CD4-positive, alpha-beta memory T cell (primary cell): ENCODE data around the gene HEXA. TPM values are rescaled to one million over a fixed set of nuclear protein-coding genes. Genes with fewer than 3 reads are reported as not detected.
"Not testable (repeated sequence)": the region's sequence is repeated elsewhere in the genome, so short reads cannot be mapped to it uniquely, and the experiment has no call there.

Experiments used
- CTCF ChIA-PET: fragments of 350-600 bp; sonication (Branson Sonifier 250); formaldehyde crosslinking; loops from one replicate; lab custom pipeline; 2021; ENCODE audit warnings: inconsistent platforms; ENCODE audit not compliant: partially characterized antibody; lab: Charles Lee
- POLR2A ChIA-PET: fragments of 350-600 bp; sonication (Branson Sonifier 250); formaldehyde crosslinking; loops from one replicate; lab custom pipeline; 2021; ENCODE audit not compliant: partially characterized antibody; lab: Charles Lee
- DNase-seq, 5 donors: peaks; one replicate each; pipeline versions ENCODE4 v3.0.0 to v3.0.0-alpha.2; 2020 to 2022; ENCODE audit warnings: mixed read lengths in 1 of 5
- H3K27ac ChIP-seq: one replicate; pipeline ENCODE4 v1.7.0; 2013; ENCODE audit warnings: low read depth, low read length
- H3K27me3 ChIP-seq: 2 replicates; pipeline ENCODE4 v1.7.0; 2013; ENCODE audit warnings: mild to moderate bottlenecking, low read length, moderate library complexity; ENCODE audit not compliant: insufficient read depth
- H3K36me3 ChIP-seq: 2 replicates; pipeline ENCODE4 v1.7.0; 2013; ENCODE audit warnings: mild to moderate bottlenecking, low read length, moderate library complexity; ENCODE audit not compliant: insufficient read depth
- H3K4me1 ChIP-seq: 2 replicates; pipeline ENCODE4 v1.7.0; 2013; ENCODE audit warnings: mild to moderate bottlenecking, low read length, moderate library complexity; ENCODE audit not compliant: insufficient read depth
- H3K4me3 ChIP-seq, 2 donors: one replicate each; pipeline ENCODE4 v1.7.0; 2013; ENCODE audit warnings: low read length in 2 of 2, mild to moderate bottlenecking in 1 of 2
- H3K9me3 ChIP-seq, 2 donors: one replicate each; pipeline ENCODE4 v1.7.0; 2013; ENCODE audit warnings: low read length in 2 of 2, control low read depth in 1 of 2; ENCODE audit not compliant: control insufficient read depth in 1 of 2
- H3K27ac Mint-ChIP-seq, 7 donors: one replicate each; pipeline ENCODE4 v1.8.0; 2020 to 2021; ENCODE audit warnings: mixed read lengths in 7 of 7, mild to moderate bottlenecking in 6 of 7, inconsistent platforms in 3 of 7, moderate library complexity in 3 of 7
- H3K27me3 Mint-ChIP-seq, 2 donors: one replicate each; pipeline ENCODE4 v1.8.0; 2020 to 2021; ENCODE audit warnings: mixed read lengths in 2 of 2
- H3K36me3 Mint-ChIP-seq, 2 donors: one replicate each; pipeline ENCODE4 v1.8.0; 2020 to 2021; ENCODE audit warnings: mixed read lengths in 2 of 2, inconsistent platforms in 1 of 2, mild to moderate bottlenecking in 1 of 2
- H3K4me1 Mint-ChIP-seq, 4 donors: one replicate each; pipeline ENCODE4 v1.8.0; 2020 to 2021; ENCODE audit warnings: mixed read lengths in 4 of 4, mild to moderate bottlenecking in 1 of 4
- H3K4me3 Mint-ChIP-seq, 8 donors: one replicate each; pipeline ENCODE4 v1.8.0; 2020 to 2021; ENCODE audit warnings: mixed read lengths in 8 of 8, mild to moderate bottlenecking in 7 of 8, moderate library complexity in 6 of 8, inconsistent platforms in 3 of 8
- H3K9me3 Mint-ChIP-seq, 8 donors: one replicate each; pipeline ENCODE4 v1.8.0; 2020 to 2021; ENCODE audit warnings: mixed read lengths in 8 of 8, mild to moderate bottlenecking in 5 of 8, inconsistent platforms in 3 of 8, moderate library complexity in 1 of 8
- intact Hi-C: fragments of 100-400 bp; cut with micrococcal nuclease; formaldehyde crosslinking; loops from one replicate; pipeline ENCODE4 v1.15.1; 2023
- polyA plus RNA-seq, 2 donors: library from polyadenylated mRNA; unstranded; fragments of 300-500 nt; fragmentation: Illumina TruSeq; gene quantifications; one replicate each; pipeline ENCODE4 v1.2.3, GENCODE V29; 2021
- total RNA-seq, 2 experiments: library from RNA; stranded (reverse); gene quantifications; one replicate each; pipeline ENCODE4 v1.2.3, GENCODE V29; 2021

Gene HEXA
- total RNA-seq, result 10 to 100 TPM; 84.4 to 84.6 TPM
- polyA plus RNA-seq, result 100 to 1,000 TPM in 1 of 2 donors, 10 to 100 TPM in 1; 69.9 to 102 TPM

DNA sequence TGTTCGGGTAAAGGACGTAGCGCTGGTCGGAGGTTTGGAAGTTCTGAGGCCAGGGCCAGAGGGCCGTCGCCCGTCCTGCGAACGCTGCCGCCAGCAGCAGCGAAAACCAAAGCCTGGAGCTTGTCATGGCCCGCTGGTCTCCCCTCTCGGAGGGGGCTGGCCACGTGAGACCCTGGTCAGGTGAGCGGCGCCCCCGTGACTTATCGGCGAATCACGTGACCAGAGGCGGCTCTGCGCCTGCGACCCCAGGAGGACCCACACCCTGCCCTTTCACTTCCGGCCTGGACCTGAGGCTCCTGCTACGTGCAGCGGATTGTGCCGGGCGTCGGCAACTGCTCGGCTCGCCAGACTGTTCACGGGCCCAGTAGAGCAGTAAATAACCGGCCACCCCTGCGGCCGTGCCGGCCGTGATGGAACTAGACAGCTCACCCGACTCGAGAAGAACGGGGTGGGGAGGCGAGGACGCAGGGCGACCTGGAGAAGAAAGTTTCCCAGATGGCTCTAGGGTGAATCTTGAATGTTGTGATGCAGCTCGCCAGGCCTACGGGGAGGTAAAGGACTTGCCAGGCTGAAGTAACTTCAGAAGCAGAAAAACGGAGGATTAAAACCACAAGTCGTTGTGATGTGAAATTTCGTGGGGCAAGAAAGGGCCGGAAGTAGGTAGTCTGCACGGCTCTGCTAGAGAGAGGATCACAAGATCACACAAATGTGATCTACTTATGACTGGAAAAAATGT lies at the start of gene HEXA:
HEXA (minus strand) TSS at position 169 of the 736 bp plus-strand sequence; CDS start at position 127, 42 bp downstream.
- peak; percentile 95 to 96 (median 96) for DNase-seq
- H3K4me1 Mint-ChIP-seq, result peaks cover 35 to 70% (median 49%) of the 10 kb centered on the region in 4 donors

DNA sequence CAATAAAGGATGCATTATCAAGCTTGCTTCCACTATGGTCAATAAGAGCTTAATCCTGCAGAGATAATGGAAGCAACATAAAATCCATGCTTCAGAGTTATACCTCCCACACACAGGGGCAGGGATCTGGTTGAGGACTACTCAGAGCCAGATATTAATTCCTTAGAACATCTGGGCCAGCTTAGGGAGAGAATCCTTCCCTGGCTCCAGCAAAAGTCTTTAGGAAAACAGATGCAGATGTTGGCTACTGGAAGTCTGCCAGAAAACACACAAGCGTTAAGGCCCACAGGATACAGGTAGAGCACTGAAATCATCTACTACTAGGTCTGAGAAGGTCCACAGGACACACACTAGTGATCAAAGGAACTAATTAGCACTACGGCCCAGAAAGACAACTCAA lies 47.4 kb upstream of the HEXA start:
- DNase-seq, result no peak
- Histone ChIP-seq H3K4me1 (no peaks in the 10 kb centered on the region), H3K36me3 (no peaks in the 10 kb centered on the region), H3K27ac (no peak overlapping the region), H3K4me3 (no peak overlapping the region), H3K27me3 (no peaks in the 10 kb centered on the region), H3K9me3 (no peaks in the 10 kb centered on the region)
- intact Hi-C loops, result no loop called here
- Mint-ChIP-seq H3K36me3 (peaks cover 4 to 6% of the 10 kb centered on the region in 2 donors), H3K27ac (no peak overlapping the region), H3K4me1 (peaks cover 0 to 3% (median 0%) of the 10 kb centered on the region in 4 donors), H3K4me3 (no peak overlapping the region), H3K27me3 (peaks cover 0 to 2% of the 10 kb centered on the region in 2 donors), H3K9me3 (peaks cover 3 to 32% (median 22%) of the 10 kb centered on the region in 8 donors)
- CTCF ChIA-PET, result no interaction called here
- POLR2A ChIA-PET, result no interaction called here

More for the DNA sequence above, at the start of gene HEXA:
- no peaks in the 10 kb centered on the region for H3K9me3 ChIP-seq
- H3K27me3 ChIP-seq, result no peaks in the 10 kb centered on the region
- no peaks in the 10 kb centered on the region for H3K27me3 Mint-ChIP-seq
- H3K4me3 Mint-ChIP-seq, result peak within 1 kb of the TSS; percentile 89 to 99 (median 94)
- peaks cover 39% of the 10 kb centered on the region for H3K4me1 ChIP-seq
- no peaks in the 10 kb centered on the region for H3K36me3 ChIP-seq
- H3K36me3 Mint-ChIP-seq, result peaks cover 3 to 23% of the 10 kb centered on the region in 2 donors
- ChIA-PET POLR2A (interaction anchor here (0.7 to 5.8 kb wide), 21 partner anchors 10 to 409 kb away, joined by 3 to 90 read pairs (median 6); partner anchors contain the start of genes ARIH1, BBS4, CELF6 and HIGD2B), CTCF (interaction anchor here (0.8 to 1.5 kb wide), 6 partner anchors 8 to 158 kb away, joined by 3 to 4 read pairs (median 3); no protein-coding TSS in a partner anchor)
- peak within 1 kb of the TSS; percentile 93 to 99 (median 98) for H3K27ac Mint-ChIP-seq
- H3K27ac ChIP-seq, result peak within 1 kb of the TSS; percentile 79
- intact Hi-C loops, result loop anchor here (1.0 to 10.0 kb wide), 6 partner anchors 99 to 406 kb away; partner anchors contain the start of genes ADPGK, BBS4, HIGD2B and MYO9A
- peak within 1 kb of the TSS; percentile 45 to 95 for H3K4me3 ChIP-seq
- H3K9me3 Mint-ChIP-seq, result peaks cover 0 to 9% (median 0%) of the 10 kb centered on the region in 8 donors

DNA sequence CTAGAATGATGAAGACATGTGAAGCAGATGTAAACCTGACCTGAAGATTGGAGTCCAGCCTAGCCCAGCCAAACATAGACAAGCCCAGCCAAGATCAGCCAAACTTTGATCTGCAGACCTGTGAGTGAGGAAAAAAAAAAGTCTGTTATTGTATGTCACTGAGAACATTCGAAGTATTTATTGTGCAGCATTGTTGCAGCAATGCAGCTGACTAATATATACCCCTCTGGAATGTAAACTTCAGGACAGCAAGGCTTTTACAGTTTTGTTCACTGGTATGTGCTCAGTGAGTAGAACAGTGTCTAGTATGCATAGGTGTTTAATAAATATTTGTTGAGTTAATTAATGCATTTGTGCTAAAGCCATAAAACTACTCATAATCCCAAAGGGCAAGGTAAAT lies 45.7 kb upstream of the HEXA start:
- intact Hi-C loops, result no loop called here
- Mint-ChIP-seq H3K27ac (no peak overlapping the region), H3K4me3 (no peak overlapping the region), H3K9me3 (peaks cover 3 to 16% (median 10%) of the 10 kb centered on the region in 8 donors), H3K4me1 (peaks cover 0 to 3% (median 0%) of the 10 kb centered on the region in 4 donors), H3K36me3 (peaks cover 2 to 4% of the 10 kb centered on the region in 2 donors), H3K27me3 (peaks cover 2% of the 10 kb centered on the region in 2 donors)
- Histone ChIP-seq H3K4me3 (no peak overlapping the region), H3K27ac (no peak overlapping the region), H3K36me3 (no peaks in the 10 kb centered on the region), H3K4me1 (no peaks in the 10 kb centered on the region), H3K27me3 (no peaks in the 10 kb centered on the region), H3K9me3 (no peaks in the 10 kb centered on the region)
- no peak for DNase-seq
- CTCF ChIA-PET, result no interaction called here
- POLR2A ChIA-PET, result no interaction called here

DNA sequence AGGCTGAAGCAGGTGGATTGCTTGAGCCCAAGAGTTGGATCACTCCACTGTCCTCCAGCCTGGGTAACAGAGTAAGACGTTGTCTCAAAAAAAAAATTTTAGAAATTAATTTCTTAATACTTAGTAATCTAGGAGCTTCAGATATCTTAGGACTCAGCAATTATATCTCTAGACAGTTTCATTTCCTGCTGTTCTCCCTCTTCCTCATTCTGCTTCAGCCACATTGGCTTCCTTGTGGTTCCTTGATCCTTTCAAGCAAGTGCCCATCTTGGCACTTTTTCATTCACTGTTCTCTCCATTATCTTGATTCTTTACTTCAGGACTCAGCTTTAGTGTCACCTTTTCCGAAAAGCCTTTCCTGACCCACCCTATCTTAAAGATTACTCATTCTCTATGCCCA lies 44.8 kb upstream of the HEXA start:
- H3K27ac ChIP-seq, result no peak overlapping the region
- ChIA-PET CTCF (no interaction called here), POLR2A (no interaction called here)
- intact Hi-C loops, result no loop called here
- Mint-ChIP-seq H3K4me3 (peak overlapping the region in 1 of 8 donors; percentile 42), H3K4me1 (peaks cover 0 to 3% (median 0%) of the 10 kb centered on the region in 4 donors), H3K27ac (peak overlapping the region in 1 of 7 donors; percentile 8), H3K9me3 (peaks cover 3 to 10% (median 7%) of the 10 kb centered on the region in 8 donors), H3K36me3 (peaks cover 2 to 4% of the 10 kb centered on the region in 2 donors), H3K27me3 (peaks cover 2 to 3% of the 10 kb centered on the region in 2 donors)
- H3K9me3 ChIP-seq, result no peaks in the 10 kb centered on the region
- H3K4me3 ChIP-seq, result no peak overlapping the region
- no peak for DNase-seq
- H3K27me3 ChIP-seq, result no peaks in the 10 kb centered on the region
- H3K36me3 ChIP-seq, result no peaks in the 10 kb centered on the region
- H3K4me1 ChIP-seq, result no peaks in the 10 kb centered on the region

DNA sequence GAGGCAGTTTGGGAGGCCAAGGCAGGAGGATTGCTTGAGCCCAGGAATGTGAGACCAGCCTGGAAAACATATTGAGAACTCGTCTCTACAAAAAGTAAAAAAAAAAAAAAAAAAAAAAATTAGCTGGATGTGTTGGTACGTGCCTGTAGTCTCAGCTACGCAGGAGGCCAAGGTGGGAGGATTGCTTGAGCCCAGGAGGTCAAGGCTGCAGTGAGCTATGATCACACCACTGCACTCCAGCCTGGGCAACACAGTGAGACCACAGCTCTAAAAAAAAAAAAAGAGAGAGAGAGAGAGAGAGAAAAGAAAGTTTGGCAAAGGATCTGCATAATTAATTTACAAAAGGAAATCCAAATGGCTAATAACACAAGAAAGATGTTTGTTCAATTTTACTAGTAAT lies 44.0 kb upstream of the HEXA start:
- H3K4me3 ChIP-seq, CTCF ChIA-PET, H3K4me3 Mint-ChIP-seq, H3K27ac ChIP-seq, DNase-seq, intact Hi-C loops, H3K36me3 Mint-ChIP-seq, H3K36me3 ChIP-seq, H3K27ac Mint-ChIP-seq, H3K27me3 ChIP-seq, H3K27me3 Mint-ChIP-seq, H3K9me3 Mint-ChIP-seq, POLR2A ChIA-PET, H3K4me1 Mint-ChIP-seq, H3K4me1 ChIP-seq, H3K9me3 ChIP-seq: not testable (repeated sequence)

DNA sequence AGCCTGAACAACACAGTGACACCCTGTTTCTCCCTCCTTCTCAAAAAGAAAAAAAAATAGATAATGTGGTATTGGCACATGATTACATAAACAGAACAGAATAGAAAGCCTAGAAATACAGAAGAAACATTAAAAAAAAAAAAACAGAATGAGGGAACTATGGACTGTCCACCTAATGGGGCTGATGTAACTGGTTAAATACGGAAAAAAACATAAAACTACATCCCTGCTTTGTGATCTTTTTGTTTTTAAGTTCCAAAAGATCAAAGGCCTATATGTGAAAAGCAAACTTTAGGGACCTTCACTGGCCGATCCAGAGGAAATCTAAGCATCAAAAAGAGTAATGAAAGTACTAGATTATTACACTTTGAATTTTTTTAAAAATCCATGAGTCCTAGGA lies 39.5 kb upstream of the HEXA start:
- CTCF ChIA-PET, result no interaction called here
- Histone ChIP-seq H3K4me1 (no peaks in the 10 kb centered on the region), H3K9me3 (no peaks in the 10 kb centered on the region), H3K27me3 (no peaks in the 10 kb centered on the region), H3K4me3 (no peak overlapping the region), H3K27ac (no peak overlapping the region), H3K36me3 (no peaks in the 10 kb centered on the region)
- H3K27me3 Mint-ChIP-seq, result peaks cover 5 to 11% of the 10 kb centered on the region in 2 donors
- intact Hi-C loops, result no loop called here
- no peaks in the 10 kb centered on the region for H3K4me1 Mint-ChIP-seq
- H3K9me3 Mint-ChIP-seq, result peaks cover 0 to 12% (median 4%) of the 10 kb centered on the region in 8 donors
- H3K36me3 Mint-ChIP-seq, result no peaks in the 10 kb centered on the region
- H3K27ac Mint-ChIP-seq, result no peak overlapping the region
- no peak for DNase-seq
- POLR2A ChIA-PET, result no interaction called here
- H3K4me3 Mint-ChIP-seq, result no peak overlapping the region

DNA sequence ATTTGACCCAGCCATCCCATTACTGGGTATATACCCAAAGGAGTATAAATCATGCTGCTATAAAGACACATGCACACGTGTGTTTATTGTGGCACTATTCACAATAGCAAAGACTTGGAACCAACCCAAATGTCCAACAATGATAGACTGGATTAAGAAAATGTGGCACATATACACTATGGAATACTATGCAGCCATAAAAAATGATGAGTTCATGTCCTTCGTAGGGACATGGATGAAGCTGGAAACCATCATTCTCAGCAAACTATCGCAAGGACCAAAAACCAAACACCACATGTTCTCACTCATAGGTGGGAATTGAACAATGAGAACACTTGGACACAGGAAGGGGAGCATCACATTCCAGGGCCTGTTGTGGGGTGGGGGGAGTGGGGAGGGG lies 37.5 kb upstream of the HEXA start:
- H3K36me3 ChIP-seq, H3K27me3 ChIP-seq, POLR2A ChIA-PET, H3K27ac Mint-ChIP-seq, H3K27ac ChIP-seq, CTCF ChIA-PET, H3K27me3 Mint-ChIP-seq, intact Hi-C loops, DNase-seq, H3K9me3 ChIP-seq, H3K4me1 ChIP-seq, H3K4me3 Mint-ChIP-seq, H3K4me1 Mint-ChIP-seq, H3K36me3 Mint-ChIP-seq, H3K4me3 ChIP-seq: not testable (repeated sequence)
- H3K9me3 Mint-ChIP-seq, result peaks cover 0 to 12% (median 4%) of the 10 kb centered on the region in 8 donors
